Right lung (tissue), 5 donors: ENCODE measurements around the gene ATG5. TPM values are rescaled to one million over a fixed set of nuclear protein-coding genes. Genes with fewer than 3 reads are reported as not detected.
"Not testable (repeated sequence)": the region's sequence is repeated elsewhere in the genome, so short reads cannot be mapped to it uniquely, and the experiment has no call there.

Experiments
- DNase-seq, 2 donors: peaks; one replicate each; pipeline ENCODE4 v3.0.0-alpha.2; 2013
- polyA plus RNA-seq, 5 donors: library from polyadenylated mRNA; unstranded; fragments of 120-200 nt; gene quantifications; one replicate each; pipeline versions ENCODE4 v1.2.1 to v1.2.3, GENCODE V29; 2013; ENCODE audit warnings: inconsistent platforms in 1 of 5, low replicate concordance in 1 of 5; ENCODE audit not compliant: insufficient read length in 5 of 5, insufficient read depth in 1 of 5

The ATG5 gene
- polyA plus RNA-seq, 5 donors: 29.2 to 45.1 (median 39.5) TPM

DNA sequence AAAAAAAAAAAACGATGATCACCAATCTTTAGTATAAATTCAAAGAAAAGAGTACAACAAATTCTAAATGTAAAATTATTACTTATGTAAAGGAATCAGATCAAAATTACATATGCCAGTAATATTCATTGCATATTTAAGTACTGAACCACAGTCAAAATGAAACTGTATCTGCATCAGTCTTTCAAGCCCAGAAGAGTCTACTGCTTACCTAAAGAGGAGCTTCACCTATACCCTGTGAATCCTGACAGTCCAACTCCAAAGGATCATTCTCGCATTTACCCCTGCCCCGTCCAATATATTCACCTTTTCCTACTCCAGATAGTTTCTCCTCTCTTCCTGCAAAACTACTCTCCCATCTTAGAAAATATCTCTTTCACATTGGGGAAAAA is 9.2 kb downstream of the ATG5 start:
- DNase-seq: no peak

DNA sequence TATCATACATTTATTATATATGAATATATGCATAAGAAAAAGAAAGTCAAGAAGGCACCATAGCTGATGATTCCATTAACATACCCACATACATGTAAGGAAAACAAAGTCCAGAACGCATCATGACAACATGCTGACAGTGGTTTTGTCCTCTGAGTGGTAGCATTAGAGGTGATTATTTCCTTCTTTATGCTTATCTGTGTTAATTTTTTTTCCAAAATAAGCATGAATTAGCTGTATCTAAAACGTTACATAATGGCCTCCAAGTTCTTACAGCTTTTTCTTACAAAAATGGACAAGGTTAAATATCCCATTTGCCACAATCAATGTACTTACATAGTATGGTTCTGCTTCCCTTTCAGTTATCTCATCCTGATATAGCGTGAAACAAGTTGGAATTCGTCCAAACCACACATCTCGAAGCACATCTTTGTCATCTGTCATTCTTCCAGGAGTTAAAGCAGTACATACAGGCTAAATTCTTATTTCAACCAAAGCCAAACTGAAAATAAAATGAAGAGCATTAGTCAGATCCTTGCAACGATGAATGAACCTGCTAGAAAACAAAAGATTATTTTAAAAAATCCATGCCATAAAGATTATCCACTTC is 9.7 kb downstream of the ATG5 start:
- DNase-seq: no peak

DNA sequence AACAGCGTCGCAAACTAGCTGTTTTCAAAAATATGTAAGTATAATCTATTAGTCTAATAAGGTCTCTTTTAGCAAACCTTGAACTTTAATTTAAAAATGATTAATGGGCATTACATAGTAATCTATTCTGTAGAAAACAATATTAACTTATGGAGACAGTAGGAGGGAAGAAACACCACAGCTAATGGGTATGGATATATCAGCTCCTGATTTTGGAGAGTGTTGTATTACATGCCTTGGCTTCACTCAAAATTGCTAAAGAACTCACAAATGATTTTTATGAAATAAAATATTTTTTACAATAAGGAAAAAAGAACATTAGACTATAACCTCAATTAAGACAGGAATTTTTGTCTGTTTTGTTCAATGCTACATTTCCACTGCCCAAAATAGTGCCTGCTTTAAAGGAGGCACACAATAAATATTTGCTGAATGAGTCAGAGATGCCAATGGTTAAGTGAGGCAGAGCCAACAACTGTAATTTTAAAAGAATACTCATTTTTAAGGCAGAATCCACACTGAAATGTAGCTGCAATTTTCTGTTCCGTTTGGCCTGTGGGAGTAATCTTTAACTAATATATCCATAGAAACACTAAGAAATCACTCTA is 15.7 kb downstream of the ATG5 start:
- no peak for DNase-seq

GRCh38 chr6:106308985-106309384 is 16.6 kb downstream of the ATG5 start:
- DNase-seq: no peak

DNA sequence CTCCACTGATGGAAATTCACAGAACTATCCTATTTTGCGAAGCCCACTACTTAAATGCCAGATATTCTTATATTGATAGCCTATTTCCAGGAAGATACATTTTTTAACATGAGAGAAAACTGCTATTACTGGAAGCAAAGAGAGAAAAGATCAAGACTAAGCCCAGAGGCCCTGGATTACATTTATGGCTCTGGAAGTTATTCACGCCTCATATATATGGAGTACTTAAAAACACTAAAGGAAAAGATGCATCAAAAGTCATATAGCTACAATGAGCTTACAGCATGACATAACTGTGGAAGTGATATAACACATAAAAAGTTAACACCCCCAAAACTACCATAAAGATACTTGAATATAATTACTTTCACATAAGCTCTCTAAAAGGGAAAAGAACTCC is 19.8 kb downstream of the ATG5 start:
- no peak for DNase-seq

DNA sequence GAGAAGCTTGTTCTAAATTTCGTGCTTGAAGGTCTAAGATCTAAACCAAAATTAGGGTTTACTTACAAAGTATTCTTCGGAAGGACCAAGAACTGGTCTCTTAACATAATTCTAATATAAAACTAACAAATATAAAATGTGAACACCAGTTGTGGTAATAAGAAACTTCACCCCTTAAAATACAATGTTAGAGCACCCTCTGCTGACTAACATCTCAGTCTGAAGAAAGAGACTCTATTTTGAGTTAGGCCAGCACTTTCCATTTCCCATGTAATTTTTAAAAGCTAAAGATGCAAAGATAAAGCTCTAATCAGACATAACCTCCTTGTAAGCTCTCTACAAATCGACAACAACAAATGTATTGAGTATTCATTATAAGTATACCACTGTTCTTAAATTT is 24.6 kb downstream of the ATG5 start:
- peak in 1 of 2 donors; percentile 2 for DNase-seq

DNA sequence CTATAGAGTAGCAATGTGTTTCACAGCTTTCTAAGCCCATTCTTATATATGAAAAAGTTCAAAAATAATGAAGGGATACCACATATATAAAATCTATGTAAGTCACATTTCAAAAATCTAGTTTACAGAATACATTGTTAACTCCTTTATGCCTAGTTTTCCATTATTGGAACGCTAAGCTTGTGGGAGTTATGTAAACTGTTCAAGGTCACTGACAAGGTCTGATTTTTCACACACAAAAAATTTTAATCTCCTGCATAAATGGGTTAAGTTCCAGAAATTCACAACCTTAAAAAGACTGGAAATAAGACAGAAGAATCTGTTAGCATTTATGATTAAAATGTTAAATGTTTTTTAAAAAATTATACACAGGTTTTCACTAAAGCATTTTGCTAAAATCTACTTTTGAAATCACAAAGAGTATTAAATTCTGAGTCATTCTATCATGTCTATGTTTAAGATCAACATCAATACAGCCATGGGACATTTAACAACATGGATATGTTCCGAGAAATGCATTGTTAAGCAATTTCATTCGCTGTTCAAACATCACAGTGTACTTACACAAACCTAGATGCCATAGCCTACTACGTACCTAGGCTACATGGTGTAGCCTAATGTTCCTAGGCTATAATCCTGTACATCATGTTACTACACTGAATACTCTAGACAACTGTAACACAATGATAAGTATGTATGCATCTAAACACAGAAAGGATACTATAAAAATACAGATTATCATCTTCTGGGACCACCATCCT is 25.4 kb downstream of the ATG5 start:
- DNase-seq: no peak

DNA sequence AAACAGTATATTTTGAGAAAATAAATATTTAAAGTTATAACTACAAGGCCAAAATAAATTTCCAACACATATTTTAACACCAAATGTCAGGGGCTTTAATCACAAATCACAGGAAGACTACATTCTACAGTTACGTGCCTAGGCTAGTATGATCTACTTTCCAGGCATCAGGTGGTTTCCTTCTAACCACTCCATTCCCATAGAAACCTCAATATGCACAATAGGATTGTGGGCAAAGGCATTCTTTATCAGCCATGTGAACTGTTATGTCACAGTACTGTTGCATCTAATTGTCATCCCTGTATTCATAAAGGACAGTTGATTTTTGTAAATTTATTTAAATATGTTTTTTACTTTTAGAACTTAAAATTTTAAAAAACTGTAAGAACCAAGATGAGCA is 32.4 kb downstream of the ATG5 start:
- DNase-seq: no peak

DNA sequence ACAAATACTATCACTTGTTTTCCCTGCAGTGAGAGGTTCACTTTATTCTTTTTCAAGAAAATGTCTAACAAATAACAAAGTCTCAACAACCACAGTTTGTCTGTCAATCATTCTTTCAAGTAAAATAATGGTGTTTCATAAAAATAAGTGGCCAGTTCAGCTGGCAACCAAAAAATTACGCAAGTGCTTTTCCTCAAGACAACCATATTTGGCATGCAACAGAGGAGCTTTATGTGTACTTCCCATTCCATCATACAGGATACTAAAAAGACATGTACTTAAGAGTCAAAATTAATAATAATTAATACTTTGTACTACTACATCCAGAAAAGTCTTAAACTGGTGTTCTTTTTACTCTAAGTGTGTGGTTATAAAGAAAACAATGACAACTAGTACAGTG is 34.6 kb downstream of the ATG5 start:
- no peak for DNase-seq

- no peak for DNase-seq
Measured at GRCh38 chr6:106290032-106290431, 35.5 kb downstream of the ATG5 start.

DNA sequence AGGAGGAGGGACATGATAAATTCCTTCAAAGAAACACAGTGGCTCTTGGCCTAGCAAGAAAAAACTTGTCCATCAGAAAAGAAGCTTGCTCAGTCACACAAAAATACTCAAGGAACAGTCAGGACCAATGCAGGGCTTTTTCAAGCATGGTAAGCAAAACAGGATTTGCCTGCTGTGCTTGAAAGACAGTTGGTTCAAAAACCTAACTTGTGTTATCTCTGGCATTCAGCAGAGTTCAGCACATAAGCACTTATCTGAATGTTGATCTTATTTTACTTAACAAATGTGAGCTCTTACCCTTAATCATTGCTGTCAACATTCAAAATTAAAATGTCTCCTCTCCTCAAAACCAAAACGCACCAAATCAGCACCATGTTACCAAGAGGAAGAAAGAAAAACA is 38.3 kb downstream of the ATG5 start:
- no peak for DNase-seq

DNA sequence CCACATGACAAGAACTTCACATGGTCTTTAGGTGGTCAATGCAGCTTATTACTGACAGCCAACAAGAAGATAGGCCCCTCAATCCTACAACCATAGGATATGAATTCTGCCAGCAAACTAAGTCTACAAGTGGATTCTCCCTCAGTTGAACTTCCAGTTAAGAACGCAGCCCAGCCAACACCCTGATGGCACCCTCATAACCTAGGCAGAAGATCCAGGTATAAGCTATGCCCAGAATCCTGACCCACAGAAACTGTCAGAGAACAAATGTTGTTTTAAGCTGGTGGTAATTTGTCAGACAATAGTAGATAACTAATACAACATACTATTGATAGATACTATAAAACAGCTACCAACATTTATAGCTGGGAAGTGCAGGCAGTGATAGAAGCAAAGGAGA is 38.8 kb downstream of the ATG5 start:
- no peak for DNase-seq

GRCh38 chr6:106283481-106283880 is 42.1 kb downstream of the ATG5 start:
- DNase-seq: no peak

GRCh38 chr6:106281661-106282060 is 43.9 kb downstream of the ATG5 start:
- DNase-seq: no peak

GRCh38 chr6:106281088-106281487 is 44.5 kb downstream of the ATG5 start:
- DNase-seq: no peak

- no peak for DNase-seq
Measured at GRCh38 chr6:106279179-106279578, 46.4 kb downstream of the ATG5 start.

GRCh38 chr6:106275692-106276091 is 49.9 kb downstream of the ATG5 start:
- DNase-seq: no peak

GRCh38 chr6:106273087-106273486 is 52.5 kb downstream of the ATG5 start:
- DNase-seq: no peak

- DNase-seq: no peak
Measured at GRCh38 chr6:106272287-106272686, 53.3 kb downstream of the ATG5 start.

GRCh38 chr6:106270414-106270813 is 55.1 kb downstream of the ATG5 start:
- DNase-seq: no peak

DNA sequence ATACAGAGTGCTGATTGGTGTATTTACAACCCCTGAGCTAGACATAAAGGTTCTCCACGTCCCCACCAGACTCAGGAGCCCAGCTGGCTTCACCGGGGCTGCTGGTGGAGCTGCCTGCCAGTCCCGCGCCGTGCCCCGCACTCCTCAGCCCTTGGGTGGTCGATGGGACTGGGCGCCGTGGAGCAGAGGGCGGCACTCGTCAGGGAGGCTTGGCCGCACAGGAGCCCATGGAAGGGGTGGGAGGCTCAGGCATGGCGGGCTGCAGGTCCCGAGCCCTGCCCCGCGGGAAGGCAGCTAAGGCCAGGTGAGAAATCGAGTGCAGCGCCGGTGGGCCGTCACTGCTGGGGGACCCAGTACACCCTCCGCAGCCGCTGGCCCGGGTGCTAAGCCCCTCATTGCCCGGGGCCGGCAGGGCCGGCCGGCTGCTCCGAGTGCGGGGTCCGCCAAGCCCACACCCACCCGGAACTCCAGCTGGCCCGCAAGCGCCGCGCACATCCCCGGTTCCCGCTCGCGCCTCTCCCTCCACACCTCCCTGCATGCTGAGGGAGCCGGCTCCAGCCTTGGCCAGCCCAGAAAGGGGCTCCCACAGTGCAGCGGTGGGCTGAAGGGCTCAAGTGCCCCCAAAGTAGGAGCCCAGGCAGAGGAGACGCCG is 56.2 kb downstream of the ATG5 start:
- DNase-seq: not testable (repeated sequence)

DNA sequence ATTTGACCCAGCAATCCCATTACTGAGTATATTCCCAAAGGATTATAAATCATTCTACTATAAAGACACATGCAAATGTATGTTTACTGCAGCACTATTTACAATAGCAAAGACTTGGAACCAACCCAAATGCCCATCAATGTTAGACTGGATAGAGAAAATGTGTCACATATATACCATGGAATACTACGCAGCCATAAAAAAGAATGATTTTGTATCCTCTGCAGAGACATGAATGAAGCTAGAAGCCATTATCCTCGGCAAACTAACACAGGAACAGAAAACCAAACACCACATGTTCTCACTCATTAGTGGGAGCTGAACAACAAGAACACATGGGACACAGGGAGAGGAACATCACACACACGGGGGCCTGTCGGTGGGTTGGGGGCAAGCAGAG is 57.1 kb downstream of the ATG5 start:
- DNase-seq: not testable (repeated sequence)

- not testable (repeated sequence) for DNase-seq
Measured at GRCh38 chr6:106264433-106264832, 61.1 kb downstream of the ATG5 start.
